ENCODE results near the gene DET1.
"Not testable (repeated sequence)": the region's sequence is repeated elsewhere in the genome, so short reads cannot be mapped to it uniquely, and the experiment has no call there.

The DET1 gene

GRCh38 chr15:88546248-88547129, at the start of gene DET1:
Gene DET1 (minus strand): TSS chr15:88546681. CDS start chr15:88531705, 14,976 bp downstream.
- peak; percentile 77 for DNase-seq

GRCh38 chr15:88591384-88591783, 44.9 kb upstream of the DET1 start:
- no peak for DNase-seq

DNA sequence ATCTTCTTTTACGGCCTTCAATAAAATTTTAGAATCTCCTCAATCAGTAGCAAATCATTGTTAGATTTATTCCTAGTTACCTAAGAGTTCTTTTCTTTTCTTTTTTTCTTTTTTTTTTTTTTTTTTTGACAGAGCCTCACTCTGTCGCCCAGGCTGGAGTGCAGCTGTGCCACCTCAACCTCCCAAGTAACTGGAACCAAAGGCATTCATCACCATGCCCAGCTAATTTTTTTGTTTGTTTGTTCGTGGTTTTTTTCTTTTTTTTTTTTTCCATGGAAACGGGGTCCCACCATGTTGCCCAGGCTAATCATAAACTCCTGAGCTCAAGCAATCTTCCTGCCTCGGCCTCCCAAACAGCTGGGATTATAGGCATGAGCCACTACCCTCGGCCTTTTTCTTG, 44.3 kb upstream of the DET1 start:
- DNase-seq: no peak

DNA sequence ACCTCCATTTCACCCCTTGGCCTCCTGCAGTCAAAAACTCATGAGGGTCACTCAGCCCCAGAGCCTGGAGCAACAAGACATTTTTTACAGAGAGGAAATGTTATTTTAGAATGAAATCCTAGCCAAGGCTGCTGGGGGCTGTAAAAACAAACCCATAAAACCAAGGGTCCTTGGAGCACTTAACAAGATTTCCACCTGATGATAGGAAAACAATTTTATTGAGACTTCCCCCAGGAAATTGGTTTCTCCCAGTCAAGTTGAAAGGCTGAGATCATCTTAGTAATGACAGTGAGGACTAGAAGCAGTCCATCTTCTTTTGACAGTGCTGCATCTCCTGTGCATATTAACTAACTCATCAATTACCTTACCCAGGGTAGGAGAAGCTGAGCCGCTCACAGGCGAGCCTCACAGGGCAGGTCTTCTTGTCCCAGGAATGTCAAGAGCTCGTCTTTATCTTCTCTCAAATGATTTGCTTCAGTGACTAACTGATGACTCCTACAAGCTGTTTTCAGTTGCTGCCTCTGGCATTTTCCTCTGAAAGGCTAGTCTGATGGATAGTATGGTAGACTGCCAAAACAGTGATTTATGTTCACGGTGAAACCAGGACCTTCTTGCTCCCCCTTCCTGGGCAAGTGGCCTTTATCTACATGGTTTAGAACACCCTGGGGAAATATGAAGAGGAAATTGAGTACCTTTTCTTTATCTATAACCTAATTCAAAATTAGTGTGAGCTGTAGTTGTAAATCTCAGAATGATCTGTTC, 40.1 kb upstream of the DET1 start:
- DNase-seq: no peak

GRCh38 chr15:88580532-88580931, 34.1 kb upstream of the DET1 start:
- DNase-seq: no peak

DNA sequence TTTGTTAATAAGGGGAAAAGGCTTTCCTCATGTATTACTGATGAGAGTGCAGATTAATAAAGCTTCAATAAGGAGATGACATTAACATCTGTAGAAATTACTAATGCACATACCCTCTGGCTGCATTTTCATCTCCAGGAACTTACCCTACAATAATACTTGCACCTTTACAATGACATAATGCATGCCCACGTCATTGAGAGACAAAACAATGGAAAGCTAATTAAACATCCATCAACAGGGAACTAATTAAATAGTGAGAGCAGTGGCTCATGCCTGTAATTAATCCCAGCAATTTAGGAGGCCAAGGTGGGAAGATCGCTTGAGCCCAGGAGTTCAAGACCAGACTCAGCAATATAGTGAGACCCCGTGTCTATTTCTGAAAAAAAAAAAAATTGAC, 32.8 kb upstream of the DET1 start:
- no peak for DNase-seq

- no peak for DNase-seq
Observed at GRCh38 chr15:88574655-88575054, 28.2 kb upstream of the DET1 start.

DNA sequence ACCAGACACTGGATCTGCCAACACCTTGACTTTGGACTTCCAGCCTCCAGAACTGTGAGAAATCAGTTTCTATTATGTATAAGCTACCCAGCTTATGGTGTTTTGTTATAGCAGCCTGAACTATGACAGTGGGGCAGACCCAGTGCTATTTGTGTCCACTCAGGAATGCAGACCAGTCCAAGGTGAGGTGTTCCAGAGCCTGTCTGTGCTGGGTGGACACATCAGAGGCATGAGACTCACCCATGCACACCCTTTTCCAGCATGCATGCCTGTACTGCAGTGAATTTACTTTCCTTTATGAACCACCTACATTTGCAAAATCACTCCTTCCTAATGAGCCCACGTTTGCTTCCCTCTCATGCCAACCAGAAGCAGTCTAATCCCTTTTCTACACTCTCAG, 27.6 kb upstream of the DET1 start:
- no peak for DNase-seq

DNA sequence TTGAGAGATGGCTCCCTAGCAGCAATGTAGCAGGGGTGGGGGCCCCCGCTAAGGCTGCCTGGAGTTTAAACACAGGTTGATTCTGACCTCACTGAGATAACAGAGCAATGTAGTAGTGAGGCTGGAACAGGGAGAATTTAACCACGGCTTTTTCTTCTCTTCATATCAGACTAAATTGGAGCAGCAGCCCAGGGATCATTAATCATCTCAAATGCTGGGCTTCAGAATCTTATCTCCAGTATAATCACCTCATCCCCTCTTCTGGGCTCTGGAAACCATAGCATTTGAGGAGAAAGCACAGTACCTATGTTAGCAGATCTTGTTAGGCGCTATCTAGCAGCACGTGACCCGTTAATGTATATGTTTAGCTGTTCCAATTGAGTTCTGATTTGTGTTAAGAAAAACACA, 25.4 kb upstream of the DET1 start:
- DNase-seq: no peak

- no peak for DNase-seq
Observed at GRCh38 chr15:88571153-88571851, 24.8 kb upstream of the DET1 start.

GRCh38 chr15:88568589-88568988, 22.1 kb upstream of the DET1 start:
- no peak for DNase-seq

- no peak for DNase-seq
Observed at GRCh38 chr15:88564741-88565140, 18.3 kb upstream of the DET1 start.

- DNase-seq: no peak
Observed at GRCh38 chr15:88563638-88564037, 17.2 kb upstream of the DET1 start.

DNA sequence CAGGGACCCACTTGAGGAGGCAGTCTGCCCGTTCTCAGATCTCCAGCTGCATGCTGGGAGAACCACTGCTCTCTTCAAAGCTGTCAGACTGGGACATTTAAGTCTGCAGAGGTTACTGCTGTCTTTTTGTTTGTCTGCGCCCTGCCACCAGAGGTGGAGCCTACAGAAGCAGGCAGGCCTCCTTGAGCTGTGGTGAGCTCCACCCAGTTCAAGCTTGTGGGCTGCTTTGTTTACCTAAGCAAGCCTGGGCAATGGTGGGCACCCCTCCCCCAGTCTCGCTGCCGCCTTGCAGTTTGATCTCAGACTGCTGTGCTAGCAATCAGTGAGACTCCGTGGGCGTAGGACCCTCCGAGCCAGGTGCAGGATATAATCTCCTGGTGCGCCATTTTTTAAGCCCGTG, 13.1 kb upstream of the DET1 start:
- not testable (repeated sequence) for DNase-seq

- DNase-seq: not testable (repeated sequence)
Observed at GRCh38 chr15:88558026-88558425, 11.5 kb upstream of the DET1 start.

DNA sequence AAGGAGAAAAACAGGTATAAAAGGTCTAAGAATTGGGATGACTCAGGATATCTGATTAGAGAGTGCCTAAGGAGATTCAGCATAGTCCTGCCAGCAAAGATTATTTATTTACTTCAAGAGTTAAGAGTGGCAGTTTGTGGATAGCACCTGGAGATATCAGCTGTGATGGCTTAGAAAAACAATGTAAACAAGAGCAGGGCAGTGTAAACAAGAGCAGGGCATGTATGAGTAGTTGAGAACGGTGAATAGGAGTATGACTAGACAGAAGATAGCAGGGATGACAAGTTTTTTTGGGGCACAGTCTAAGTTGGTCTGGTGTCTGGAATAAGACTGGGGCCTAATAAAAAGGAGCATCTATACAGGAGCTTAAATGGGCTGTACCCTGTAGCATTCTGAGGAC, 1.5 kb upstream of the DET1 start:
- DNase-seq: not testable (repeated sequence)

GRCh38 chr15:88545578-88546247, 768 bp downstream of the DET1 start:
- DNase-seq: not testable (repeated sequence)

DNA sequence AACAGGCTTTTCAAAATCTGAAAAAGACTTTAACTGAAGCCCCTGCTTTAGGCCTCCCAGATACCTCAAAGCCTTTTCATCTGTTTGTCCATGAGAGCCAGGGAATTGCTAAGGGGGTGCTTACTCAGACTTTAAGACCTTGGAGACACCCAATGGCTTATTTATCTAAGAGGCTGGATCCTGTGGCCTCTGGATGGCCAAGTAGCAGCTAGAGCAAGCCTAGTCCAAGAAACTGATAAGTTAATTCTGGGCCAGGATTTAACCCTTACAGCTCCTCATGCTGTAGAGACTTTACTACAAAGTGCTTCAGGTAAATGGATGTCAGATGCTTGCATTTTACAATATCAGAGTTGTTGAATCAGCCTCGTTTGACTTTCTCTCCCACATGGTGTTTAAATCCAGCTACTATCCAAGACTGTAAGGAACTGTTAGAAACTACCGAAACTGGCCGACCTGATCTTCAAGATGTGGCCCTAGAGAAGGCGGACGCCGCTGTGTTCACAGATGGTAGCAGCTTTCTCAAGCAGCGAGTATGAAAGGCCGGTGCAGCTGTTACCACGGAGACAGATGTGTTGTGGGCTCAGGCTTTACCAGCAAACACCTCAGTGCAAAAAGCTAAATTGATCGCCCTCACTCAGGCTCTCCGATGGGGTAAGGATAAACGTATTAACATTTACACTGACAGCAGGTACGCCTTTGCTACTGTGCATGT, 3.3 kb downstream of the DET1 start:
- no peak for DNase-seq

GRCh38 chr15:88542342-88542733, 4.1 kb downstream of the DET1 start:
- DNase-seq: no peak

DNA sequence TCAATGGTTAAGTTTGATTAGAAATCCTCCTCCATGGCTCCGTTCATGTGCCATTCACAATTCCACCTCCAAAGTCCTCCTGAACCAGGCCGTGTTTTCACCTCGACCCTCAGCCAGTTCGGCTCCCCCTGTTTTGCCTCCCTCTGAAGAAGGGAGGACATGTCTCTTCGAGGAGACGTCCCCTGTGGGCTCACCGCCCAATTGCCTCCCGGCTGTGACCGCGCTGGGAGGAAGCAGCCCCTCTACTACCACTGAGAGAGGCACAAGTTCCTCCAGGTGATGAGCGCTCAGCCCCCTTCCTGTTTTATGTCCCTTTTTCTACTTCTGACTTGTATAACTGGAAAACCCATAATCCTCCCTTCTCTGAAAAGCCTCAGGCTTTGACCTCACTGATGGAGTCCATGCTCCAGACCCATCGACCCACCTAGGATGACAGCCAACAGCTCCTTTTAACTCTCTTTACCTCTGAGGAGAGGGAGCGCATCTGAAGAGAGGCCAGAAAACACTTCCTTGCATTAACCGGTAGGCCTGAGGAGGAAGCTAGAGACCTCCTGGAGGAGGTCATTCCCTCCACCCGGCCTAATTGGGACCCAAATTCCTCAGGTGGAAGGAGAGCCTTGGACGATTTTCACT, 4.7 kb downstream of the DET1 start:
- DNase-seq: no peak

DNA sequence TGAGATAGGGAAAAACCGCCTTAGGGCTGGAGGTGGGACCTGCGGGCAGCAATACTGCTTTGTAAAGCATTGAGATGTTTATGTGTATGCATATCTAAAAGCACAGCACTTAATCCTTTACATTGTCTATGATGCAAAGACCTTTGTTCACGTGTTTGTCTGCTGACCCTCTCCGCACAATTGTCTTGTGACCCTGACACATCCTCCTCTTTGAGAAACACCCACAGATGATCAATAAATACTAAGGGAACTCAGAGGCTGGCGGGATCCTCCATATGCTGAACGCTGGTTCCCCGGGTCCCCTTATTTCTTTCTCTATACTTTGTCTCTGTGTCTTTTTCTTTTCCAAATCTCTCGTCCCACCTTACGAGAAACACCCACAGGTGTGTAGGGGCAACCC, 5.4 kb downstream of the DET1 start:
- DNase-seq: not testable (repeated sequence)

- DNase-seq: not testable (repeated sequence)
Observed at GRCh38 chr15:88540350-88540749, 6.1 kb downstream of the DET1 start.
